IPS DF 19.7 (cell line): Measurements from ENCODE around the gene RANBP6.
"Not testable (repeated sequence)": the region's sequence is repeated elsewhere in the genome, so short reads cannot be mapped to it uniquely, and the experiment has no call there.

Experiments
- DNase-seq: peaks from one replicate; pipeline ENCODE4 v3.0.0-alpha.2; 2013; ENCODE audit warnings: low read depth, low spot score

Gene RANBP6

GRCh38 chr9:6015278-6016157 lies at the start of gene RANBP6:
TSS of gene RANBP6 (minus strand) at chr9:6015624. CDS start at chr9:6015607, 17 bp downstream.
- peak; percentile 73 for DNase-seq

- not testable (repeated sequence) for DNase-seq
These were observed 47.7 kb upstream of the RANBP6 start for GRCh38 chr9:6063146-6063545.

GRCh38 chr9:6055666-6056065 lies 40.2 kb upstream of the RANBP6 start:
- DNase-seq, result no peak

- DNase-seq, result no peak
These were observed 39.8 kb upstream of the RANBP6 start for GRCh38 chr9:6055216-6055615.

- peak; percentile 54 for DNase-seq
These were observed 39.1 kb upstream of the RANBP6 start for GRCh38 chr9:6054280-6055099.

- DNase-seq, result no peak
These were observed 37.0 kb upstream of the RANBP6 start for GRCh38 chr9:6052293-6052919.

- DNase-seq, result no peak
These were observed 36.1 kb upstream of the RANBP6 start for GRCh38 chr9:6051511-6051950.

- DNase-seq, result peak; percentile 28
These were observed 34.4 kb upstream of the RANBP6 start for GRCh38 chr9:6049798-6050197.

GRCh38 chr9:6048039-6048438 lies 32.6 kb upstream of the RANBP6 start:
- DNase-seq, result no peak

- no peak for DNase-seq
These were observed 31.6 kb upstream of the RANBP6 start for GRCh38 chr9:6047020-6047419.

- DNase-seq, result no peak
These were observed 29.9 kb upstream of the RANBP6 start for GRCh38 chr9:6045364-6045763.

- DNase-seq, result no peak
These were observed 24.7 kb upstream of the RANBP6 start for GRCh38 chr9:6040077-6040476.

- DNase-seq, result no peak
These were observed 21.0 kb upstream of the RANBP6 start for GRCh38 chr9:6036391-6036790.

GRCh38 chr9:6034954-6035353 lies 19.5 kb upstream of the RANBP6 start:
- DNase-seq, result no peak

- no peak for DNase-seq
These were observed 14.3 kb upstream of the RANBP6 start for GRCh38 chr9:6029604-6030274.

- no peak for DNase-seq
These were observed 8.7 kb upstream of the RANBP6 start for GRCh38 chr9:6024035-6024554.

- DNase-seq, result not testable (repeated sequence)
These were observed 1.6 kb upstream of the RANBP6 start for GRCh38 chr9:6016975-6017374.

GRCh38 chr9:6014670-6015270 lies 654 bp downstream of the RANBP6 start:
- DNase-seq, result no peak

GRCh38 chr9:6008169-6008979 lies 7.0 kb downstream of the RANBP6 start:
- DNase-seq, result peak; percentile 92

GRCh38 chr9:6007770-6008168 lies 7.7 kb downstream of the RANBP6 start:
- no peak for DNase-seq
